ENCODE measurements around the gene JPH4. TPM values are rescaled to one million over a fixed set of nuclear protein-coding genes. Genes with fewer than 3 reads are reported as not detected.
A peak's percentile ranks its signal among the peaks of the same experiment; 100 is the strongest.

The JPH4 gene
- total and polyA plus RNA-seq, 2 of the 8 experiments (the other 6 are each of a cell fraction or from before 2014, with no cell fraction given): 23.9 to 46.7 TPM

GRCh38 chr14:23538050-23538718 is 40.4 kb downstream of the JPH4 start:
- H2AK5ac ChIP-seq (ENCODE audit: low read depth, low read length): peak overlapping the region; percentile 100
- no peaks in the 10 kb centered on the region for H3K9me3 ChIP-seq (ENCODE audit: insufficient read depth in 2 of 2, low read depth in 1 of 2, low read length in 1 of 2)
- peak overlapping the region; percentile 10 for H3K14ac ChIP-seq (ENCODE audit: insufficient read length)
- H3K18ac ChIP-seq (ENCODE audit: extremely low read depth, low read length): peak overlapping the region; percentile 100
- peak overlapping the region; percentile 100 for H2BK5ac ChIP-seq (ENCODE audit: low read depth, low read length)
- FAIRE-seq (peak; percentile 50), DNase-seq (ENCODE audit: low read depth in 1 of 2, low spot score in 2 of 2) (no peak)
- H3K27me3 ChIP-seq (replicated peaks in 1 of 4; ENCODE audit: control insufficient read depth in 3 of 4, extremely low read depth in 1 of 4, insufficient read depth in 3 of 4, low read length in 3 of 4): no peaks in the 10 kb centered on the region
- H2BK15ac ChIP-seq (ENCODE audit: low read length): peak overlapping the region; percentile 94; the same call in 1 of the 2 replicates
- ChIA-PET CTCF (ENCODE audit: partially characterized antibody) (interaction anchor here (0.5 to 70.5 kb wide), 10 partner anchors 11 to 1384 kb away, joined by 3 to 2092 read pairs (median 6); partner anchors contain the start of genes AP1G2, NGDN, THTPA and ZFHX2), POLR2A (ENCODE audit: partially characterized antibody) (interaction anchor here (0.7 to 52.7 kb wide), 13 partner anchors 9 to 568 kb away, joined by 3 to 1523 read pairs (median 7); partner anchors contain the start of genes AP1G2, JPH4, NGDN and PABPN1)
- peak overlapping the region; percentile 98 for H2BK20ac ChIP-seq (ENCODE audit: low read length)
- peak overlapping the region; percentile 100 for H4K91ac ChIP-seq (replicated peaks; ENCODE audit: insufficient read length, low read length)
- 6 to 100% methylated on average over 1 to 10 of the region's 10 CpGs for WGBS, 2 experiments (ENCODE audit: extremely low coverage in 1 of 2, insufficient coverage in 1 of 2, insufficient read length in 1 of 2, insufficient replicate concordance in 2 of 2, low coverage in 1 of 2, low lambda C conversion rate in 2 of 2, missing lambda C conversion rate in 1 of 2)
- peaks cover 3 to 27% of the 10 kb centered on the region in 2 experiments; a peak in 2 of 4 replicates for H3K79me2 ChIP-seq (ENCODE audit: control insufficient read depth in 1 of 2, insufficient read depth in 2 of 2, low read length in 2 of 2)
- peak overlapping the region; percentile 95 for H3K4ac ChIP-seq (replicated peaks; ENCODE audit: insufficient read length, low read depth, low read length)
- peak overlapping the region; percentile 90; the same call in 1 of the 2 replicates for H4K8ac ChIP-seq (ENCODE audit: extremely low read depth, insufficient read depth, low read length)
- peak overlapping the region; percentile 97 for H3K56ac ChIP-seq (replicated peaks; ENCODE audit: insufficient read length, low read depth, low read length)
- peak overlapping the region; percentile 100 for H2BK12ac ChIP-seq (ENCODE audit: low read depth, low read length)
- H4K5ac ChIP-seq (ENCODE audit: insufficient read length, low read depth, low read length): peak overlapping the region; percentile 94
- H3K27ac ChIP-seq (ENCODE audit: low read depth, low read length): peak overlapping the region; percentile 99
- peaks cover 17% of the 10 kb centered on the region for H3K23me2 ChIP-seq (ENCODE audit: low read depth, low read length)
- peaks cover 0 to 23% (median 7%) of the 10 kb centered on the region in 4 experiments; a peak in 4 of 8 replicates for H3K36me3 ChIP-seq (ENCODE audit: control insufficient read depth in 2 of 4, insufficient read depth in 4 of 4, low read length in 3 of 4)
- H3K79me1 ChIP-seq (ENCODE audit: low read depth, low read length): peaks cover 4% of the 10 kb centered on the region
- no peaks in the 10 kb centered on the region for H4K20me1 ChIP-seq (replicated peaks in 1 of 2; ENCODE audit: control insufficient read depth in 1 of 2, insufficient read depth in 2 of 2, low read length in 2 of 2)
- peak overlapping the region; percentile 98 for H2BK120ac ChIP-seq (replicated peaks; ENCODE audit: low read depth, low read length)
- no peak overlapping the region for H2AFZ ChIP-seq (ENCODE audit: low read length)
- H3K4me3 ChIP-seq (ENCODE audit: extremely low read depth in 1 of 4, insufficient read depth in 2 of 4, low read depth in 3 of 4, low read length in 4 of 4): peak overlapping the region; percentile 63 to 80 (median 72)
- H3K23ac ChIP-seq (ENCODE audit: insufficient read length): no peak overlapping the region
- H3K9ac ChIP-seq (replicated peaks in 1 of 4; ENCODE audit: extremely low read depth in 1 of 4, low read depth in 3 of 4, low read length in 3 of 4): peak overlapping the region; percentile 75 to 94 (median 92)
- peak overlapping the region; percentile 96 to 99 for H3K4me2 ChIP-seq (ENCODE audit: insufficient read depth in 1 of 2, low read depth in 2 of 2, low read length in 2 of 2)
- peaks cover 7 to 19% (median 13%) of the 10 kb centered on the region in 4 experiments; a peak in 6 of 7 replicates for H3K4me1 ChIP-seq (replicated peaks in 1 of 4; ENCODE audit: control insufficient read depth in 3 of 4, insufficient read depth in 4 of 4, low read length in 3 of 4)
- TF ChIP-seq TAF7 (optimal IDR thresholded peaks at IDR 0.05; ENCODE audit: borderline replicate concordance, low read depth, low read length) (peak; percentile 88), BACH1 (IDR thresholded peaks at IDR 0.05; ENCODE audit: low read length) (no peak), HDAC6 (IDR thresholded peaks at IDR 0.05; ENCODE audit: low read depth, low read length) (no peak), SRF (IDR thresholded peaks at IDR 0.05; ENCODE audit: low read depth, low read length) (no peak), SP4 (IDR thresholded peaks at IDR 0.05; ENCODE audit: low read length) (no peak), SIRT6 (IDR thresholded peaks at IDR 0.05; ENCODE audit: low read length) (no peak), TBP (IDR thresholded peaks at IDR 0.05; ENCODE audit: low read depth, low read length) (peak; percentile 78)

All from H1 (cell line).